ENCODE results near the gene UFD1.
"Not testable (repeated sequence)": the region's sequence is repeated elsewhere in the genome, so short reads cannot be mapped to it uniquely, and the experiment has no call there.

UFD1 gene

DNA sequence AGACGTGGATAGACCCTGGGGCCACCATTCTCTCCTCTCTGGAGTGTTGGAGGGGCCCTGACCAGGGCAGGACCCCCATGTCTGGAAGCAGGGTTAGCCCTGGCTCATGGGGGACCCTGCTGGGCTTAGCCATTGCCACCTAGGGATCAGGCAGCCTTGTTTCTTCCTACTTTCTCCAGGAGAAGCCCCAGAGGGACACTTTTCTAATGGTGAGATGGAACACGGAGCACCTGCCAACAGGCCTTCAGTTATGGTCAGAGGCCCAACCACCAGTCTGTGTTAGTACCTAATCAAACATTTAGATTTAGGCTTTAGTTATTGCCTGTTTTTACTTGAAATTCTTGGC, 29.6 kb downstream of the UFD1 start:
- no peak for DNase-seq (ENCODE audit: low read depth in 3 of 3)

DNA sequence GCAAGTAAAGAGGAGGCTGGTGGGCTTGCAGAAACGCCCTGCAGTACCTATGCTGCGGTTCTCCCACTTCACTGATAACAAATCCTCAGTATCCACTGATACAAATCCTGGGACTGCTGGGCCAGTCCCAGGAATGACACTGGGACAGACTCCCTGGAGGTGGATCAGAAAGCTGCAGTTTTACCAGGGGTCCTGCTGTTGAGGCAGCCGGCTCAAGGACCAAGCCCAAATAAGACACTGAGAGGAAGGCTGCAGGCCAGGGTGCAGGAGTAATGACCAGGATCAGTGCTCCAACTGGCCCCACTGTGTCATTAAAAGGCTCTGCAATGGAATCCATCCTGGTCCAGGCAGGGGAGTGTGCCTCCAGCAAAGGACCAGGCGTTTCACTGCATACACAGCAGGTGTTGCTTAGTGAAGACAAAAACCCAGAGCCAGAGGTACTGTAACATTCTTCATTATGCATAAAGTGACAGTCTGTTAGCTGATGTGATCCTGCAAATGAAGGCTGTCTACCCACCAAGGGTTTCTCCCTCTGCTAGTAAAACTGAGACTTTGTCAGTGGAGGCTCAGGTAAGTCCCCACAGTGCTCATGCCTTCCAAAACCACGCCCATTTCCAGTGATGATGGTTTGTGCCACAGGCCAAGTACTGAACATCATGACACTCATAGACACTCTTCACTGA, 30.1 kb downstream of the UFD1 start:
- peak in 2 of 3 donors; percentile 53 to 66 for DNase-seq (ENCODE audit: low read depth in 3 of 3)

DNA sequence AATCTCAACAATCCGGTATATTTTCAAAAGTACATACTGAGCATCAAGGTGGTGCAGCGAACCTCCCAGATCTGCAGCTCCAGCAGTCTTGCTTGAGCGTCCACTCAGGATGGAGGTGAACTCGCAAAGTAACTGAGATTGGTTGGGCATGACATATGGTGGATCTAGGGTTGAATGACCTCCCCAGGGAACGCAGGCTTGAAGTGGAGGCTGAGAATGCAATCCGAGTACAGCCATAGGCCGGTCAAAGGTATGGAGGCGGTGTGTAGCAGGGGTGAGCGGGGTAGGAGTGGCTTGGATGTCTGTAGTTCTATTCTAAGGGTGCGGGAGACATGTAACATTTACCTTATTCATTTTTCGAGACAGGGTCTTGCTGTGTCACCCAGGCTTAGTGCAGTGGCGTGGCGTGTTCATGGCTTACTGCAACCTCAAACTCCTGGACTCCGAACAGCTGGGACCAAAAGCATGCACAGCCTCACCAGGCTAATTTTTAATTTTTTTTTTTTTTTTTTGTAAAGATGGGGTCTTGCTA, 30.9 kb downstream of the UFD1 start:
- DNase-seq (ENCODE audit: low read depth in 3 of 3): no peak

DNA sequence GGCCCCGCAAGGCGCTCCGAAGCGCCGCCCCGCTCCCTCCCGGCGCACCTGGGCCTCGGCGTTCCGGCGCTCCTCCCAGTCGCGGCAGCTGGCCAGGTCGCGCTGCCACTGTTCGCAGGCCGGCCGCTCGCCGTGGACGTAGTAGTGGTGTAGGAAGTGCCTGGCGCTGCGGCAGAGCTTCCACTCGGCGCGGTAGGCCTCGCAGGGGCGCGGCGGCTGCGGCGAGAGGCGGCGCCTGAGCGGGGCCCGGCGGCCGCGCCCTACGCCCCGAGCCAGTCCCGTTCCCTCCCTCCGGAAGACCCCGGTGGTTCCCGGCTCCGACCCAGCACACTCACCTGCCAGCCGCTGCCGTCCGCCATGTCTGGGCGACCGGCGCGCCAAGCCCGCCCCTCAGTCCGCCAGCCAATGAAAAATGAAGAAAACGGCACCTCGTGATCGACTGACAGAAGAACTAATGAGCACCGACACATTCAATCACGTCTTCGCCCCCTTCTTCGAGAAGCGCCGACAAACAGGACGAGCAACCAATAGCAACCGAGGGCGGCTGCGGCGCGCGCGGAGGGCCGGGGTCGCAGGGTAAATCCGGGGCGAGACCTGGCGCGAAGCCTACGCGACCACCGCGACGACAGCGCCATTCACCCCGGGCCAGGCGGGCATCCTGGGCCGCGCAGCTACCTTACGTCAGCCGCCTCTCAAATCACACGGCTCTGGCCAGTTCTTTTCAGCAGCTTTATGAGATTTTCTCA, 31.5 kb downstream of the UFD1 start, which contains the start of gene C22orf39:
C22orf39 (minus strand) TSS at position 382 of the 746 bp plus-strand sequence; CDS start at position 359, 23 bp downstream.
- peak; percentile 69 to 80 (median 74) for DNase-seq (ENCODE audit: low read depth in 3 of 3)

DNA sequence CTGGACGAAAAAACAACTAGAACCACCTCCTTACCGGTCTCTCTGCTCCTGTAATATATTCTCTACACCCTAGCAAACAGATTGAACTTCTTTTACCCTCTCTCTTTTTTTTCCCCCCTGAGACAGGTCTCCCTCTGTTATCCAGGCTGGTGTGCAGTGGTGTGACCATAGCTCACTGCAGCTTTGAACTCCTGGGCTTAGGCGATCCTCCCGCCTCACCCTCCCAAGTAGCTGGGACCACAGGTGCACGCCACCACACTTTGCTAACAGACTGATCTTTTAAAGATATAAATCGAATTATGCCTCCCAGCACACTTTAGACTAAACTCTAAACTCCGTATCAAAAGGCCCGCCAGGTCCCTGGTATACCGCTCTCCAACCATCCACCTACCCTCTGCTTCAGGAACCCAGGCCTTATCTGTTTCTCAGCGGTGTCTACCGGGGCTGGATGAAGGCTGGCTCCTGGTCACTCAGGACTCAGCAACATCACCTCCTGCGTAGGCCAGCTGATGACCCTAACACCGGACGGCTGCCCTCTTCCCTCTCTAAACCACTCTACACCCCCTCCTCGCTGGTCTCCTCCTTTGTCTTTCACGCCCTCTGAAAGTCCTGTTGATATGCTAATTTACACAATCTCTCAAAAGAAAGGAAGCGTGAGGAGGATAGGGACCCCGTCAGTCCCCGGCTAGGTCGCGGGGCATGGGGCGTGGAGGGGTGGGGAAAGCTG, 32.2 kb downstream of the UFD1 start:
- DNase-seq (ENCODE audit: low read depth in 3 of 3): no peak

DNA sequence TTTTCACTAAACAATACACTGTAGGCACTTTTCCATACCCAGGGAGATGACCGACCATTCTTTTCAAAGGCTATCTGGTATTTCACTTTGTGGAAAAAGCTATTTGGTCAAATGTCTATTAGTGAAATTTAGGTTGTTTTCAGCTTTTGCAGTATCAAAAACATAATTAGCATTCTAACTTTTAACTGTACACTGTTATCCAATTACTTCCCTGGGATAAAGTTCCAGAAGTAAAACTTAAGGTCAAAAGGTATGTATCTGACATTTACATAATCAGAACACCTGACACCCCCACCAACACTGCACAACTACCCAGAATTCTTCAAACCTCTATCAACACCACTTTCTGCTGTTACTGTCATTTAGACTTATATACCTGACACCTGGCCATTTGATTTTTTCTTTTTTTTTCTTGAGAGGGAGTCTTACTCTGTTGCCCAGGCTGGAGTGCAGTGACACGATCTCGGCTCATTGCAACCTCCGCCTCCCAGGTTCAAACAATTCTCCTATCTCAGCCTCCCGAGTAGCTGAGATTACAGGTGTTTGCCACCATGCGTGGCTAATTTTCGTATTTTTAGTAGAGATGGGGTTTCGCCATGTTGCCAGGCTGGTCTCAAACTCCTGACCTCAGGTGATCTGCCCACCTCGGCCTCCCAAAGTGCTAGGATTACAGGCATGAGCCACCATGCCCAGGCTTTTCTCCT, 33.6 kb downstream of the UFD1 start:
- not testable (repeated sequence) for DNase-seq (ENCODE audit: low read depth in 3 of 3)

DNA sequence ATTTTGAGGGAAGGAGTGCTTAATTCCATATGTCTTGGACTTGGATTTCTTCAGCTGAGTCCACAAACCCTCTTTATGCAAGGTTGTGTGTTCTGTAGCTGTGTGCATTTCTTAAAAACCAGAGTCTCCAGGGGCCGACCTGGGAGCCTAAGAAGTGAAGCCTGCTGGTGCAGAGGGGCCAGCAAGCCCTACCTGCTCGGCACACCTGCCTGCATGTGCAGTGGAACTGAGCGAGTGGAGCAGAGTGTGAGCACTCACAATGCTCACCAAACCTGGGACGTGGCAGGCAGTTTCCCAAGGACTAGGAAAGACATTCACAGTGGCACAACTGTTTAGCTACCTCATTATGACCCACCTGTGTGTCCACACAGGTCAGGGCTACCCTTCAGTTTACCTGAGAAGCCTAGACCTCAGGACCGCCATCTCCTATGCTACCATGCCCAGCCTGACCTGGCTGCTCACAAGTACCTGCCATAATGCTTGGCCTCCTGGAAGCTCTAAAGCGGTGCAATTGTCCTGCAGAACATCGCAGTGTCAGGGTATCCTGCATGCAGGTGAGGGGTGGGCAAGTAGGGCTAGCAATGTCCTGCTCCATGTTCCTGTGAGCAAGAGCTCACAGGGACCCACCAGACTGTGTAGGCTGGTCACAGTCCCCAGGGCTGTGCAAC, 35.3 kb downstream of the UFD1 start:
- DNase-seq (ENCODE audit: low read depth in 3 of 3): no peak

DNA sequence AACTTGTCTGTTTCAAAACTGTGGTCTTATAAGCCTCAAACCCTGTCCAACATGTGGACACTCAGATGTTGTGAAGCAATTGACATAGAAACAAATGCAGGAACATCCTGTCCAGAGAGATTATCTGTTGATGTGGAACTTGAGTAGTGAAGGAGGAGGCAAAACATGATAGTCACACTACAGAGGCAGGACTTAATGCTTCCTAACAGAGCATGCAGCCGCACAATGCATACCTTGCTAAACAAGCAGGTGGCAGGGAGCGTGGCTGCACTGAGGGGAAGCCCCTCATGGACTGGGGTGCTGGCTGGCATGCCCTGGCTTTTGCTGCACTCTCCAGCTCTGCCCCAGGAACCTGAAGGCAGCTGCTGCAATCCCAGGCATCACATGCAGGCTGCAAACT, 36.8 kb downstream of the UFD1 start:
- DNase-seq (ENCODE audit: low read depth in 3 of 3): no peak

DNA sequence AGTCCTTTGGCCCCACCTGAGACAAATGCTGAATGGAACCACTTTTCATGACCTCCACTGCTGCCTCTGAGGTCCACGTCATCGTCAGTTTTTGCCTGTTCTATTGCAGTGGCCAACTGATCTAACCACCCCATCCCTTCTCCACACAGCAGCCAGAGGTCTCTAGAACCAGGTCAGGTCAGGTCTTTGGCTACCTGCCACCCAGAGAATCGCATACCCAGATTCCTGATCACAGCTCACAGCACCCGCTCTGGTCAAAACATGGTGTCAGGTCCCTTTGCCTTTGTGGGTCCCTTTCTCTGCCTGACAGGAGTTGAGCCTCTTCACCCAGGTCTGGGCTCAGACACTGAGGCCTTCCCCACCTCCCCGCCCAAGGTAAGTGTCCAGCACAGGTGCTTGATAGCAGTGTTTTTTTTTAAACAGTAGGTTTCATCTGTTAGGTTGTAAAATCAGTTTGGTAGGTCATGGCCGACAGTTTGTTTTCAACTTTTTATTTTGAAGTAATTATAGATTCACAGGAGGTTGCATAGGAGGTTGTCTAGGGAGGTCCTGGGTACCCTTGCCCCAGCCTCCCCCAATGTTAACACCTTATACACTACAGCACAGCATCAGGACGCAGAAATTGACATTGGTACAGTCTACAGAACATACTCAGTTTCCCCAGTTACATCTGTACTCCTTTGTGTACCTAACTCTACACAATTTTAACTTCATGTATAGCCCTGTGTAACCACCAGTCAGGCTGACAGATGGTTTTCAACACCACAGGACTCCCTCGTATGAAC, 38.4 kb downstream of the UFD1 start:
- DNase-seq (ENCODE audit: low read depth in 3 of 3): no peak

DNA sequence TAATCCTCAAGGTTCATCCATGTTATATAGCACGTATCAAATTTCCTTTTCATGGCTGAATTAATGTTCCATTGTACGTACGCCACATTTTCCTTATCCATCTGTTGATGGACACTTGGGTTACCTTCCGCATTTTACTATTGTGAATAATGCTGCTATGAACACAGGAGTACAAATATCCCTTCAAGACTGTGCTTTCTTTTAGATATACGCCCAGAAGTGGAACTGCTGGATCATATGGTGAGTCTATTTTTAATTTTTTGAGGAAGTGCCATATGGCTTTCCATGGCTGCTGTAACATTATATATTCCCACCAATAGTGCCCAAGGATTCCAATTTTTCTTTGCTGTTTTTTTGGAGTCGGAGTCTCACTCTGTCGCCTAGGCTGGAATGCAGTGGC, 40.7 kb downstream of the UFD1 start:
- DNase-seq (ENCODE audit: low read depth in 3 of 3): no peak

DNA sequence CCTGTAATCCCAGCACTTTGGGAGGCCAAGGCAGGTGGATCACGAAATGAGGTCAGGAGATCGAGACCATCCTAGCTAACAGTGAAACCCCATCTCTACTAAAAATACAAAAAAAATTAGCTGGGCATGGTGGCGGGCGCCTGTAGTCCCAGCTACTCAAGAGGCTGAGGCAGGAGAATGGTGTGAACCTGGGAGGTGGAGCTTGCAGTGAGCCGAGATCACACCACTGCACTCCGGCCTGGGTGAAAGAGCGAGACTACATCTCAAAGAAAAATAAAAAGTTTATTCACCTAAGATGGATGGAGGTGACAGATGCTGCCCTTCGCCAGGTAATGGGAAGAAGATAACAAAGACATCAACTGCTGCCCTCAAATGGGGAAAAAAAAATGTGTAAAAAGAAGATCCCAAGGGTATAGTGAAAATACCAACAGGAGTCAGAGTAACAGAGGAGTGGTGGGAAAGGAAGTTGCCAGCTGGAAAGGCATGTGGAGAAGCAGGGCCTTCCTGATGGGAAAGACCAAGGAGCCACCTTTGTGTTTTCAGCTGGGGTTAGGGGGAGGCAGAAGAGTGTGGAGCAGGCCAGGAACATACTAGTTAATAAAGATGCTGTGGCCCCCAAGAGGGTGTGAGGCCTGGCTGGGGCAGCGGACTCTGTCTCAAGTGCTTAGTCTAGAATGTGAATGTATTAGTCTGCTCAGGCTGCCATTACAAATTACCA, 42.4 kb downstream of the UFD1 start:
- not testable (repeated sequence) for DNase-seq (ENCODE audit: low read depth in 3 of 3)

DNA sequence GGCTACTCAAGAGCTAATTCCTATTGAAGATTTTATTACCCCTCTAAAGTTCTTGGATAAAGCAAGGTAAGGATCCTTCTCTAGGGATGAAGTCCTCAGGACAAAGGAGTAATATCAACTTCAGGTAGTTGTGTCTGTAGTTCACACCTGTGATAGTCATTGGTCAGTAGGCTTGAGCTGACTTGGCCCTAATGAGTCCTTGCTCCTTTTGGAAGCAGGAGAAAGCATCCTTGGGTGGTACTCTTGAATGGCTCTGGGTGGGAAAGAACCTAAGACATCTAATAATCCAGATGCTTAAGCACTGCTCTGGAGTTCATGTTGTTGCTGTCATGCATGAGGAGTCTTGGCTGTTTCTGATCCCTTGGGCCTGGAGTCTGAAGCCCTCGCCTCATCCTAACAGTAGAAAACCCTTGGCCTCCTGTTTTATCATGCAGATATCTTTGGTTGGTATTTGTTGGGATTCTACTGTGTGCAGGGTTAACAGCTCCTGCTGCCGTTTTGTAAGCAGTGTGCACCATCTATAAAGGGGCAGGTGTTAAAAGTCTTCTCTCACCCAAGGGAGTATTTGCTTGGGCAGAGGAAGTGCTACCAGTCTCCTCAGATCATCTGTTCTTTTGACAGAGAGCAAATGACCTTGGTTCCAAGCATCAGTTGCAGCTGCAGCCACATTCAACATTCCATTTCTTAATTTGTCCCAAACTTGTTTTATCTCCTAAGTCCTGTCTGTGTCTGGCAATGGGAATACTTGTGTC, 44.0 kb downstream of the UFD1 start:
- DNase-seq (ENCODE audit: low read depth in 3 of 3): no peak

DNA sequence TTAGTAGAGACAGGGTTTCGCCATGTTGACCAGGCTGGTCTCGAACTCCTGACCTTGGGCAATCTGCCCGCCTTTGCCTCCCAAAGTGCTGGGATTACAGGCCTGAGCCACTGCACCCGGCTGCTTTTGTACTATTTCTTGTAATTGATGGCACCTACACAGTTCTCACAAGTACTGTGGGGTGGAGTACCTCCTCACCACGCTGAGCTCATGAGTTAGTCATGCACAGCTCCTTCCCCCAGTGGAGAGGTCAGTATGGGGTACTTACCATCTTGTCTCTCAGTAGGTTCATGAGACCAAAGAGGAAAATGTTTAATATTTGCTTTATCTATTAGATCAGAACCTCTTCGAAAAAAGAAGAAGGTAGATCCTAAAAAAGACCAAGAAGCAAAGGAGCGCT, 44.6 kb downstream of the UFD1 start:
- no peak for DNase-seq (ENCODE audit: low read depth in 3 of 3)

DNA sequence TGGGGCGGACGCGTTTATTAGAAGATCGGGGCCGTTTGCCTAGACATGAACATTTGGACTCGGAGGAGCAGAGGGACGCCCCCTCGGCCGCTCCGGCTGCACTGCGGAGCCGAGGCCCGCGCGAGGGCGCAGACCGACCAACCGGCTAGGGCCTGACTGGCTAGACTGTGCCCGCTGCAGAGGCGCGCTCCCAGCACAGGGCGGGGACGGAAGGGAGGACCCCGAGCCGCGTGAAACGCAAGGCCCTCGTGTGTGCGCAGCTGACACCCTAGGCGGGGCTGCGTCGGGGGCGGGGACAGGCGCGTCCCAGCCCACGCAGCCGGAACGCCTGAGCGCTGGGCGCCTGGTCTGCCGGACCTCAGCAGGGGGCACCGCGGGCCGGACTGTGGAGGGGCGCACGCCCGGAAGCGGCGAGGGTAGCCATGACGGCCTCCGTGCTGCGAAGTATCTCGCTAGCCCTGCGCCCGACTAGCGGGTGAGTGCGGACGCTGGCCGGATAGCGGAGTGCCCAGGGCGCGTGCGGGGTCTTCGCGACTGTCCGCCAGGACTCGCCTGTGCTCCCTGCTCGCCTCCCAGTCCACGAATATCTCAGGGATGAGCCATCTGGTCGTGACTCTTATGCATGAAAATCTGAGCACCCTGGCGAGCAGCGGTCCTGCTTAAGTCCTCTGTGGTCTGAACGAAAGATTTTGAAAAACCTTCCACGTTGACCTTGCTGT, 46.7 kb downstream of the UFD1 start, which contains the start of gene MRPL40:
MRPL40 (plus strand) TSS at position 413 of the 719 bp plus-strand sequence; CDS start at position 423, 10 bp downstream.
- DNase-seq (ENCODE audit: low read depth in 3 of 3): peak; percentile 83 to 90 (median 87)

DNA sequence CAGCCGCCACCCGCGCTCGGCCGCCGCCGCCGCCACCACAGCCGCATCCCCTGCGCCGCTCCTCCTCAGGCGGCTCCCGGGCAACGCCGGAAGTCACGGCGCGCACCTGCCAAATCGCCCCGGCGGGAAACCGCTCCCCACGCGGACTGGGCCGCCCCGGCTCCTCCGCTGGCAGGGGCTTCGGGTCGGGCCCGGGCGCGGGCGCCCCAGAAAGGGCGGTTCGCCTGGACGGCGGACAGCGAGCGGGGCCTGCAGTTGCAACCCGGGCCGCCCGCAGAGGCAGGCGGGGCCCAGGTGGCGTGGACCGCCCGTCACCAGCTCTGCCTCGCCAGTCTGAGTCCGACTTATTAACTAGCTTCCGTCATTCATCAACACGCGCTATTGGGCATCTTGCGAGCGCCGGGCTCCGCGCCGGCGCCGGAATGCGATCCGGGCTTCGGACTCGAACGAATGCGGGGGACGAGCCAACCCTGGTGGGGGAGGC, 47.3 kb downstream of the UFD1 start, which contains the start of gene HIRA:
HIRA (minus strand) TSS at position 85 of the 484 bp plus-strand sequence. CDS start 257 bp downstream, outside the sequence.
- DNase-seq (ENCODE audit: low read depth in 3 of 3): peak; percentile 69 to 78 (median 71)

DNA sequence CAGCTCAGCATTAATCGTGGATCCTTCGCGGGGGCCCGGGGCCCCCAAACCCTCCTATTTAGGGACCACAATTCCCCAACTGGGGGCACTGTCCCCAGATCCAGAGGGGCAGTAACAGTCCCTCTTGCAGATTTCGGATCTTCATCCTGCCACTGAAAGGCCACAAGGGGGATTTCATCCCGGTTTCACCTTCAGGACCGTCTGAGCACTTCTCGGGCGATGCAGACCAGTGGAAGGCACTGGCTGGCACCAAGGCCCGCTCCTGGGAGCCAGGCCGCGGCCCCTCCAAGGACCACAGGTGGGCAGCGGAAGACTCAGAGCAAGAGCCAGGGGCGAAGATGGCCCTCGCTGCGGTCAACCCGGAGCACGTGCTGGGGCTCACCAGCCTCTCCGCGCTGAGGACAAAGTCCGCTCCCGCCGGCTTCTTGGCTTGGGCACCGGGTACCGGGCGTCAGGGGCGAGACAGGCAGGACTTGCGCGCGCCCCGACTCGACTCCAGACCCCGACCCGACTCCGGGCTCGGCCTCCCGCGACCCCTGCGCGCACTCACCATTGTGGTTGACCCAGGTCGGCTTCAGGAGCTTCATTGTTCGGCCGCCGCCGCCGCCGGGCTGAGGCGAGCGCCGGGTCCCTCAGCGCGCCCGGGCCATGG, 48.0 kb downstream of the UFD1 start:
- DNase-seq (ENCODE audit: low read depth in 3 of 3): peak in 1 of 3 donors; percentile 10
